Mesodermal cell (in vitro differentiated cells): ENCODE results near the gene ALK.

Source experiments
- H3K27ac ChIP-seq: 2 replicates; pipeline ENCODE4 v1.7.0; 2013; ENCODE audit warnings: mild to moderate bottlenecking, low read depth, low read length, moderate library complexity; ENCODE audit not compliant: severe bottlenecking
- H3K36me3 ChIP-seq: 2 replicates; pipeline ENCODE4 v1.7.1; 2013; ENCODE audit warnings: mild to moderate bottlenecking, low read length, moderate library complexity; ENCODE audit not compliant: control insufficient read depth, insufficient read depth
- H3K4me1 ChIP-seq: one replicate; pipeline ENCODE4 v1.7.1; 2013; ENCODE audit warnings: mild to moderate bottlenecking, low read length; ENCODE audit not compliant: insufficient read depth, control insufficient read depth, poor library complexity, severe bottlenecking
- H3K4me3 ChIP-seq: 2 replicates; pipeline ENCODE4 v1.7.0; 2013; ENCODE audit warnings: low read length, control low read depth, mild to moderate bottlenecking; ENCODE audit not compliant: insufficient read depth, poor library complexity, severe bottlenecking; ENCODE audit errors: extremely low read depth
- H3K9me3 ChIP-seq: 2 replicates; pipeline ENCODE4 v1.7.1; 2013; ENCODE audit warnings: mild to moderate bottlenecking, low read length, moderate library complexity; ENCODE audit not compliant: control insufficient read depth
- WGBS, 2 experiments: methylation state at CpG; one replicate each; pipeline ENCODE4 v1.1.5; 2013; ENCODE audit warnings: missing lambda C conversion rate in 2 of 2; ENCODE audit not compliant: insufficient coverage in 2 of 2; 5-methylcytosine and 5-hydroxymethylcytosine counted together

ALK gene

DNA sequence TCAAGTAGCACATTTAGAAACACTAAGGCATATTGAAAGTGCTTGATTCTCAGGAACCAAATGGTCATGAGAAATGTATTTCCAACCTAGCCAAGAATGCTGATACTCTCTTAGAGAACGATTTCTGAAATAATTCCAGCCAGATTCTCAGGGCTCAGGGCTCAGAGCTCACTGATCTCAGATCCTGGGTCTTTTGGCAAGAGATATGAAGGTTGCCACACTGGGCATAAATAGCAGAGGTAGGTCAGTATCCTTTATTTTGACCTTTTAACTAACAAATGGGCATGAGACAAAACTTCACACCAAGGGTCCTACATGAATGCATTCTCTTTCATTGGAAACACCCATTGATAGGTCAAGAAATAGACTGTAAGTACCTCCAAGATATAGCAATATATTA lies 364.1 kb downstream of the ALK start:
- H3K4me3 ChIP-seq = no peak overlapping the region
- no peaks in the 10 kb centered on the region for H3K36me3 ChIP-seq
- no peaks in the 10 kb centered on the region for H3K4me1 ChIP-seq
- H3K27ac ChIP-seq = no peak overlapping the region
- 77% methylated on average over 1 of the region's 1 CpG; no CpG with 5 or more reads in 1 of the 2 experiments for WGBS, 2 experiments
- no peaks in the 10 kb centered on the region for H3K9me3 ChIP-seq

DNA sequence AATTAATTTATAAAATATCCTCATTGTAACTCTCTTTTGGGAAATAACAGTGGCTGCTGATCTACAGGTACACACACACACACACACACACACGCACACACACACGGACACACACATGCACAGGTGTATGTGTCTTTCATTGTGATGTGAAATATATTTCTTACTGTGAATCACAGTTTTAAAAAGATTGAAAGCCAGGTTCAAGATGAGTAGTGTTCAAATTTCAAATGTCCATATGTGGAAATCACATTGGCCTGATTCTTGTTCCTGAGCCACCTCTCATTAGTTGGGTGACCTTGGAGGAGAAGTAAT lies 372.4 kb downstream of the ALK start:
- Histone ChIP-seq H3K4me3 (no peak overlapping the region), H3K27ac (no peak overlapping the region), H3K9me3 (no peaks in the 10 kb centered on the region), H3K4me1 (peaks cover 9% of the 10 kb centered on the region), H3K36me3 (no peaks in the 10 kb centered on the region)
- no CpG with 5 or more reads among the region's 2 CpGs for WGBS, 2 experiments

DNA sequence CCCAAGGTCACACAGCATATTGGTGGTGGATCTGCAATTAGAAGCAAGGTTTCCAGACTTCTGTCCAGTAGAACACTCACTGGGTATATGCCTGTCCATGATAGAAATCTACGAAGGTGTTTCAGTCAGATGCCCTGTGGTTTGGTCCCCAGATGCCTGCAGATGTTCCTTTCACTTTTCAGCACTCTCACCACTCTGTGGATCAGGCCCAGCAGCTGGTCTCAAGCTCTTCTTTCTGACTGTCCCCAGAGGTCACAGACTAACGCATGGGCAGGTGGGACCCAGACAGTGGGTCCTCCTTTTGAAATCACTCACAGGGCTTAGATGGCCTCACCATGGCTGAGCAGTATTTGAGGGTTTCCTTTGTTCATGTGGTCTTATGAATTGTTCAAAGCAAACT lies 376.5 kb downstream of the ALK start:
- WGBS, 2 experiments = 83 to 97% methylated on average over 1 to 2 of the region's 2 CpGs
- Histone ChIP-seq H3K36me3 (no peaks in the 10 kb centered on the region), H3K27ac (no peak overlapping the region), H3K4me1 (peaks cover 9% of the 10 kb centered on the region), H3K4me3 (no peak overlapping the region), H3K9me3 (no peaks in the 10 kb centered on the region)

DNA sequence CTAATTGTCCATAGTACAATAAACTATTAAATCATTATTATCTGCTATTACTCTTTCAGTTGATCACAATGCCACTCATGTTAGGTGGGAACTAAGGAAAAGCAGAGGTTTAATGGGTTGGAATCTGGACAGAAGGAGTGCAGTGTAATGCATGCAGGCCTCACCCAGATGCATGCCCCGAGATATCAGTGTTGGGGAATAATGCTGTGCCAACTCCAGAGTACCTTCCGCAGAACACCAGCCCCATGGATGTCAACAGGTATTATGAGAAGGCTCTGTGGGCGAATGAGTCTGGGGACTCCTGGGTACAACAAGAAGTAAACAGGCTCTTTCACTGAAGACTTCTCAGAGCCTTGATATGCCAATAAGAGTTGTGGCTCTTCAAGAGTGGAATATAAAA lies 377.4 kb downstream of the ALK start:
- WGBS, 2 experiments = 14 to 100% methylated on average over 1 to 2 of the region's 3 CpGs

DNA sequence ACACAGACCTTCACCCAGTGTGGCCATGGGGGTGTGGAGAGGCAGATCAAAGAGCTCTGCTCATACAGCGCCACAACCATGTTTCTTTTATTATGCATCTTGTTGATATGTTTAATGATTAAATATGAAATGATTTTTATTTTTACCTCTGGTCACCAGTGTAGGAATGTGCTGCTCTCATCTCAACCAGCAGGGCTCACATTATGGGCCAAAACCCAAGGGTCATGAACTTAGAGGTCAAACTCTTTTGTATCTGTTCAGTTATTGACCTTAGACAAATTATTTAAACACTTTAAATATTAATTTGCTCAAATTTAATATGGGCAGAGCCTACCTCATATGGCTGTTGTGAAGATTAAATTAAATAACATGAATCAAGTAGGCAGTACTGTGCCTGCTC lies 386.2 kb downstream of the ALK start:
- H3K27ac ChIP-seq = no peak overlapping the region
- no CpG with 5 or more reads among the region's 1 CpG for WGBS, 2 experiments
- no peaks in the 10 kb centered on the region for H3K4me1 ChIP-seq
- H3K36me3 ChIP-seq = no peaks in the 10 kb centered on the region
- H3K9me3 ChIP-seq = no peaks in the 10 kb centered on the region
- no peak overlapping the region for H3K4me3 ChIP-seq

More for the DNA sequence above, 377.4 kb downstream of the ALK start:
- H3K27ac ChIP-seq = no peak overlapping the region
- H3K4me3 ChIP-seq = no peak overlapping the region
- no peaks in the 10 kb centered on the region for H3K9me3 ChIP-seq
- peaks cover 9% of the 10 kb centered on the region for H3K4me1 ChIP-seq
- no peaks in the 10 kb centered on the region for H3K36me3 ChIP-seq

DNA sequence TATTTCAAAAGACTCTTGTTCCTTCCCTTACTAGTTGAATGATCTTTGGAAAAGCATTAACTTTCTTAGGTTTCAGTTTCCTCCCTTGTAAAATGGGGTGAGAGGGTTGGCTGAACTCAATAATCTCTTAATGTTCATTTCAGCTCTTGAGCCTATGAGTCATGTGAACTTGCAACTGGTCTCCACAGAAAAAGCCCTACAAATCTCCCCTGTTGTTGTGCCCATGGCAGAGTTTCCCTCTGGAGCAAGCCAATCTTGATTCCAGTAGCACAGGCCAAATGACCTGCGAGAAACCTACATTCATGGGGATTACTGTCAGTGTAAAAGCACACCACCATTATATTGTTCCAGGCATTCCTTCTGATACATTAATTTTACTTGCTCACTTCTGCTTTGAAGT lies 388.9 kb downstream of the ALK start:
- Histone ChIP-seq H3K36me3 (no peaks in the 10 kb centered on the region), H3K4me1 (no peaks in the 10 kb centered on the region), H3K27ac (no peak overlapping the region), H3K9me3 (no peaks in the 10 kb centered on the region), H3K4me3 (no peak overlapping the region)
- WGBS, 2 experiments = 89 to 100% methylated on average over 1 of the region's 1 CpG

DNA sequence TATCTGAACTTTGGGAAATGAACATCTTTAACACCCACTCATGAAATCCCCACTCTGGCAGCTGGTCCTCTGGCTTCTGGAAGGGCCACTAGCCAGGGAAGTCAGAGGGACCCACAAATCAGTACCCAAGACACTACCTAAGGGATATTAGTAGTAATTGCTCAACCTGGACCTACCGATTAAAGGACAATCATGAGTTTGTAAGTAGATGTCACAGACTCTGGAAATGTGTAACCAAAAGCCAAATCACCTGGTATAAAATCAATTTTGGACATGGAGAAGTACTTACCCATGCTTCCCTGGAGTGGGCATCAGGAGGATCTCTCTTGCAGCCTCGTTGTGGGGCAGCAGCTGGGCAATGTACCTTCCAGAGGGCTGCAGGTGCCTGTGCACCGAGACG lies 389.8 kb downstream of the ALK start:
- Histone ChIP-seq H3K4me1 (no peaks in the 10 kb centered on the region), H3K36me3 (no peaks in the 10 kb centered on the region), H3K4me3 (no peak overlapping the region), H3K27ac (no peak overlapping the region), H3K9me3 (no peaks in the 10 kb centered on the region)
- 85 to 100% methylated on average over 4 of the region's 4 CpGs for WGBS, 2 experiments

DNA sequence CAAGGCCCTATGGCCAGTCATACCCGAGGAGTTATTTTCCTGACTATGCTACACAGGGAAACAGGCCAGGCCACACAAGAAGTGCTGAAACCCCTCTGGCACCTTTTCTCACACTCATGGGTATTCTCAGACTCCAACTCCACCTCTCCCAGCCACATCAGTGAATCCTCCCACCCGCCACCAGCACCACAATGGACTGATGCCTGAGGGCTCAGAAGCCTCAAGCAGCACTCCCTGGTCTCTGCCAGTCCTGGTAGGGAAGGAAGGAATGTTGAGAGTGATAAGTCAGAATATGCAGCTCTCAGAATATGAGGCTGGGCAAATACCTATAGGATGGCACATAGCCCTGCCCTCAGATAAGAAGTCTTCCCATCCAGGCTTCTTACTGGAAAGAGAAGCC lies 391.1 kb downstream of the ALK start:
- H3K4me3 ChIP-seq = no peak overlapping the region
- no peaks in the 10 kb centered on the region for H3K4me1 ChIP-seq
- no peak overlapping the region for H3K27ac ChIP-seq
- no peaks in the 10 kb centered on the region for H3K36me3 ChIP-seq
- 100% methylated on average over 1 of the region's 2 CpGs; no CpG with 5 or more reads in 1 of the 2 experiments for WGBS, 2 experiments
- H3K9me3 ChIP-seq = no peaks in the 10 kb centered on the region

DNA sequence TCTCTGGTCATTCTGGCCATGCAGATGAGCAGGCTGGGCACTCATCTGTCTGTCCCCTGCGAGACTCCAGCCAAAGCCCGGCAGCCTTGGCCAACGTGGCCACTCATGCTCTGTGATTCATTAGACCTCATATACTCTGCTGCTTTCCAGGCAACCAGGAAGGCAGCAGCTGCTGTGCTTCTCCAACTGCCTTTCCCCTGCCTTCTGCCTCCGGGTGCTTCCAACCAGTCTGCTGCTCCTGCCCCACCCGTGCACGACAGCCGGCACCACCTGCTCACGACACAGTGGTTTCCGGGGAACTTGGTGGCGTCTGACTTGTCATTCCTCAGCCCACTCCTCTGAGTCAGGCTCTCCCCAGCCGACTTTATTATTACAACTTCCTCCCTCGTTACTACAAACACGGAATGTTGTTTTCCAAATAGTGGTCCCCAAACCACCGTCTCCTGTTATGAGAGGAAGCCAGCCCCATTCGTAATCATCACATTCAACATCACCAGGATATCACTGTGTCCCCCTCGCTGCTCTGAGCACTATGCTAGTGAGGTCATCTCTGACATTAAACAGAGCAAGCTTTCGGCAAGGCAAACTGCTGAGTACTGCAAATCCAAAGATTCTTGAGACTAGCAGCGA lies 392.4 kb downstream of the ALK start:
- no peaks in the 10 kb centered on the region for H3K4me1 ChIP-seq
- H3K27ac ChIP-seq = peak overlapping the region; percentile 43
- no peaks in the 10 kb centered on the region for H3K36me3 ChIP-seq
- H3K4me3 ChIP-seq = no peak overlapping the region
- H3K9me3 ChIP-seq = no peaks in the 10 kb centered on the region
- 87 to 88% methylated on average over 16 to 18 of the region's 18 CpGs for WGBS, 2 experiments

DNA sequence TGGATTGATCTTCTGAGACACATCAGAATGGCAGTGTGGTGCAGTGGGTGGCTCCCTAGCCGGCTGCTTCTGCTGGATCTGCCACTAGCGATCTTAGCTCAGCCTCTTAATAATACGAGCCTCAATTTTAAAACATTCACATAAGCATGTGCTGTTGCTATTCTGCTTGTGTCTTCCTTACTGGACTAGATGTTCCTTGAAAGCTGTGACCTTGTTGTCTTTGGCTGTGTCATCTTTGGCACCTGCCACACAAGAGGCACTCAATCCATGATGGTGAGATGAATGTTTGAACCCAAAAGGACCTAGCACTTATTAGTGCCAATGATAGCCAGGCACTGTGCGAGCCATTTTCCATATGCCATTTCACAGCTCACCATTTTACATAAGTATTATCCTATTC lies 393.0 kb downstream of the ALK start:
- Histone ChIP-seq H3K4me1 (no peaks in the 10 kb centered on the region), H3K4me3 (no peak overlapping the region), H3K9me3 (no peaks in the 10 kb centered on the region), H3K36me3 (no peaks in the 10 kb centered on the region), H3K27ac (no peak overlapping the region)
- WGBS, 2 experiments = 90 to 100% methylated on average over 4 of the region's 4 CpGs

DNA sequence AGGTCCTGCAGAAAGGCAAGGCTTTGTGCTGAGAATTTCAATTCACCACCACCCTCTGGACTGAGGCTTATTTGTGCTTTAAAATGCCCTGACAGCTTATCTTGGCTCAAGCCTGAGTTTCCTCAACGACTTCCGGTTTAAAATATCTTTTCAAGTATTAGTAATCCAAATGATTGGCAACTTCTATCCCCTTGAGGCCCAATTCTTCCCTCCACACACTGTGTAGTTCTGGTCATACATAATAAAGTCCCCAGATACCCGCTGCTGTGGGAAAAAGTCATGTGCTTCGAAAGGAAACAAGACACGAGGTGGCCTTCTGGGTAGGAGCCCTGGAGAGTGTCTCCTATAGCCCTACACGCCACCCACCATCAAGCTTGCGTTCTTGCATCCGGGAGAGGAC lies 393.4 kb downstream of the ALK start:
- Histone ChIP-seq H3K4me3 (no peak overlapping the region), H3K4me1 (peaks cover under 1% of the 10 kb centered on the region), H3K27ac (no peak overlapping the region), H3K9me3 (no peaks in the 10 kb centered on the region), H3K36me3 (no peaks in the 10 kb centered on the region)
- WGBS, 2 experiments = 91 to 100% methylated on average over 6 to 7 of the region's 8 CpGs
